ENCODE results near the gene GMPPA.

GMPPA gene

DNA sequence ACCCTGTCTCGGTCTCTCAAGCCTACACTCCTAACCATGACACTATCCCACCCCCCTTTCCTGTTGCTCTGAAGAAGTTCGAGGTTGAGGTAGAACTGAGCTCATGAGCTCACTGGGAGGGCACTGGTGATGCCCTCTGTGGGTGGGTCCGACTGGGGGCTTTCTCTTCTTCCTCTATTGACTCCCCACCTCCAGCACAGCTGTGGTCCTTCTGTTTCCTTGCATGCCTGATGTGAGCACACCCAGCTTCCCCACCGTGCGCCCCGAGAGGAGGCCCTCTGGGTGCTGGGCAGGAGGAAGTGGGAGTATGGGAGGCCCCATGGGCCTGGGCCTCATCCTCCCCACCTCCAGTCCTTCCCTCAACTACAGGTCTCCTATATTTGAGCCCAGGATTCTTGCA lies 43.1 kb upstream of the GMPPA start:
- in situ Hi-C loops (cut with HindIII; ENCODE audit: low sequenced_read_pairs) = no loop called here
- TF ChIP-seq, protein P1, sequence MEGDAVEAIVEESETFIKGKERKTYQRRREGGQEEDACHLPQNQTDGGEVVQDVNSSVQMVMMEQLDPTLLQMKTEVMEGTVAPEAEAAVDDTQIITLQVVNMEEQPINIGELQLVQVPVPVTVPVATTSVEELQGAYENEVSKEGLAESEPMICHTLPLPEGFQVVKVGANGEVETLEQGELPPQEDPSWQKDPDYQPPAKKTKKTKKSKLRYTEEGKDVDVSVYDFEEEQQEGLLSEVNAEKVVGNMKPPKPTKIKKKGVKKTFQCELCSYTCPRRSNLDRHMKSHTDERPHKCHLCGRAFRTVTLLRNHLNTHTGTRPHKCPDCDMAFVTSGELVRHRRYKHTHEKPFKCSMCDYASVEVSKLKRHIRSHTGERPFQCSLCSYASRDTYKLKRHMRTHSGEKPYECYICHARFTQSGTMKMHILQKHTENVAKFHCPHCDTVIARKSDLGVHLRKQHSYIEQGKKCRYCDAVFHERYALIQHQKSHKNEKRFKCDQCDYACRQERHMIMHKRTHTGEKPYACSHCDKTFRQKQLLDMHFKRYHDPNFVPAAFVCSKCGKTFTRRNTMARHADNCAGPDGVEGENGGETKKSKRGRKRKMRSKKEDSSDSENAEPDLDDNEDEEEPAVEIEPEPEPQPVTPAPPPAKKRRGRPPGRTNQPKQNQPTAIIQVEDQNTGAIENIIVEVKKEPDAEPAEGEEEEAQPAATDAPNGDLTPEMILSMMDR (IDR thresholded peaks at IDR 0.05; ENCODE audit: low read depth, low read length, missing control alignments) = no peak
- no peak for DNase-seq (ENCODE audit: low read depth)
- H3K4me3 ChIP-seq (ENCODE audit: low read depth, low read length) = no peak overlapping the region

DNA sequence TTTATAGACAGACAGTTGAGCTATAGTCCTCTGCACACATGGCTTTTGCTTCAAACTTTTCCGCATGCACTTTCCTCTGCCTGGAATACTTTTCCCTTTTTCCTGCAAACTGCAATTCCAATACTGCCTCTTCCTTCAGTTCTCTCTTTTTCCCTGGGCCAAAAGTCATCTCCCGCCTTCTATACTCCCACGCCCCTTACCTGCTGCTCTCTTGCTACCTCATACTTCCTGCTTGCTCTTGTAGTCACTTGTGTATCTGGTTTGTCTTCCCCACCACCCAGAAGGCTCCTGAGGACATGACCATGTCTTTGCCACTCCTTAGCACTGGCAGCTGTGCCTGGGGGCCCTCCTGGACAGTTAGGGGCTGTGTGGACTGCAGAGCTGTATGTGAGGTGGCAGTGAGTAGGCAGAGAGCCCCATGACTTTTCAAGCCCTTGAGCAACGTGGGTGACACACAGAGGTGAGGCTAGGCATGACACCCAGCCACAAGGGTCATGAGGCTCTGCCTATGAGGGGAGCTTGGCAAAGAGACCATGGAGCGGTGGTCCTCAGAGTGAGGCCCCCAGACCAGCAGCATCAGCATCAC lies 40.8 kb upstream of the GMPPA start:
- in situ Hi-C loops (cut with HindIII; ENCODE audit: low sequenced_read_pairs) = no loop called here
- H3K4me3 ChIP-seq (ENCODE audit: low read depth, low read length) = no peak overlapping the region
- TF ChIP-seq, protein P1 (IDR thresholded peaks at IDR 0.05; ENCODE audit: low read depth, low read length, missing control alignments) = no peak
- no peak for DNase-seq (ENCODE audit: low read depth)

- no peak for DNase-seq (ENCODE audit: low read depth)
- no peak overlapping the region for H3K4me3 ChIP-seq (ENCODE audit: low read depth, low read length)
- TF ChIP-seq, protein P1 (IDR thresholded peaks at IDR 0.05; ENCODE audit: low read depth, low read length, missing control alignments) = no peak
- in situ Hi-C loops (cut with HindIII; ENCODE audit: low sequenced_read_pairs) = no loop called here
Observed at GRCh38 chr2:219458996-219459395, 39.7 kb upstream of the GMPPA start.

GRCh38 chr2:219459460-219460311 lies 39.0 kb upstream of the GMPPA start:
- TF ChIP-seq, protein P1 (IDR thresholded peaks at IDR 0.05; ENCODE audit: low read depth, low read length, missing control alignments) = peak; percentile 95
- H3K4me3 ChIP-seq (ENCODE audit: low read depth, low read length) = no peak overlapping the region
- in situ Hi-C loops (cut with HindIII; ENCODE audit: low sequenced_read_pairs) = no loop called here
- no peak for DNase-seq (ENCODE audit: low read depth)

DNA sequence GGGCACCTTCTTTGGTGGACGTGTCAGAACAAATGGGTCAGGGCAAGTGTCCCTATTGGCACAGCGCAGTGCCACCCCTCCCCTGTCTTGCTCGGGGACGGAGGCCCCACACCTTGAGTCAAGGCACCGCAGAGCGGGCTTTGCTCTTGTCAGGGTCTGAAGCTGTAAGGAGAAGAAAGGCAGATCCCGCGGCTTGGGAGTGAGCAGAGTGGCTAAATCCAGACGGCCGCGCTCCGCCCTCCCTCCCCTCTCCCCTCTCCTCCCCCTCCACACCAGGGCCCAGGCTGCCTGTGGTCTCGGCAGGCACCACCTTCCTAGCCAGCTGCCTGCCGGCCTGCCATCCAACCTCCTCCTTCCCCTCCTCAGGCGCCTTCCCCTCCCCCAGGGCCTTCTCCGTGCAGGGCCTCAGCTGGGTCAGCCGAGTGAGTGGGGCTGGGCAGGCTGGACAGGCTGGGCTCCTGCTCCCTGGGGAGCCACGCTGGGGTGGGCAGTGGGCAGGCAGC lies 38.2 kb upstream of the GMPPA start:
- TF ChIP-seq, protein P1 (IDR thresholded peaks at IDR 0.05; ENCODE audit: low read depth, low read length, missing control alignments) = no peak
- DNase-seq (ENCODE audit: low read depth) = no peak
- H3K4me3 ChIP-seq (ENCODE audit: low read depth, low read length) = no peak overlapping the region
- in situ Hi-C loops (cut with HindIII; ENCODE audit: low sequenced_read_pairs) = no loop called here

GRCh38 chr2:219461047-219461514 lies 37.6 kb upstream of the GMPPA start:
- in situ Hi-C loops (cut with HindIII; ENCODE audit: low sequenced_read_pairs) = no loop called here
- TF ChIP-seq, protein P1 (IDR thresholded peaks at IDR 0.05; ENCODE audit: low read depth, low read length, missing control alignments) = no peak
- H3K4me3 ChIP-seq (ENCODE audit: low read depth, low read length) = no peak overlapping the region
- no peak for DNase-seq (ENCODE audit: low read depth)

All from astrocyte of the cerebellum (primary cell).